Testis (tissue), 2 donors: Measurements from ENCODE around the gene DNASE1L1.

Experiments
- CTCF ChIP-seq, 3 experiments: fragments of 450-650 bp in 2 of 3; fragments of 200-600 bp in 1 of 3; sonication (generic) in 1 of 3; IDR thresholded peaks; one replicate each; pipeline ENCODE4 v1.5.1; 2016 to 2019; ENCODE audit warnings: antibody characterized with exemption in 3 of 3, mild to moderate bottlenecking in 2 of 3, moderate library complexity in 1 of 3
- POLR2A ChIP-seq: fragments of 450-650 bp; IDR thresholded peaks from one replicate; pipeline ENCODE4 v1.6.1; 2017; ENCODE audit warnings: antibody characterized with exemption, mild to moderate bottlenecking, moderate library complexity

- TF ChIP-seq CTCF (IDR thresholded peaks at IDR 0.05) (no peak), POLR2A (no peak)
Measured at GRCh38 chrX:154419688-154420401, 10.8 kb upstream of the DNASE1L1 start.
